Type B pancreatic cell (in vitro differentiated cells): ENCODE measurements around the gene PKDCC. TPM values are rescaled to one million over a fixed set of nuclear protein-coding genes. Genes with fewer than 3 reads are reported as not detected.

Experiments
- DNase-seq: peaks from one replicate; pipeline ENCODE4 v3.0.0; 2021; ENCODE audit warnings: mixed read lengths; ENCODE audit not compliant: unreplicated experiment; ENCODE audit errors: extremely low spot score
- H3K27ac Mint-ChIP-seq: 2 replicates; pipeline ENCODE4 v1.8.0; 2021; ENCODE audit warnings: mild to moderate bottlenecking, mixed read lengths
- H3K27me3 Mint-ChIP-seq: 2 replicates; pipeline ENCODE4 v1.8.0; 2021; ENCODE audit warnings: mixed read lengths
- H3K36me3 Mint-ChIP-seq: 2 replicates; pipeline ENCODE4 v1.8.0; 2021; ENCODE audit warnings: mixed read lengths
- H3K4me1 Mint-ChIP-seq: one replicate; pipeline ENCODE4 v1.8.0; 2021; ENCODE audit warnings: mixed read lengths; ENCODE audit not compliant: unreplicated experiment
- H3K4me3 Mint-ChIP-seq: 2 replicates; pipeline ENCODE4 v1.8.0; 2021; ENCODE audit warnings: mild to moderate bottlenecking, mixed read lengths
- H3K9me3 Mint-ChIP-seq: 2 replicates; pipeline ENCODE4 v1.8.0; 2021; ENCODE audit warnings: mixed read lengths
- CTCF ChIP-seq: fragments of 200-600 bp; sonication (generic); conservative IDR thresholded peaks from 2 replicates; pipeline ENCODE4 v1.5.0; 2021; ENCODE audit warnings: antibody characterized with exemption, mild to moderate bottlenecking
- total RNA-seq: library from RNA; stranded (reverse); gene quantifications from 2 replicates; pipeline ENCODE4 v1.2.1, GENCODE V29; 2021; ENCODE audit warnings: low replicate concordance

Gene PKDCC
- total RNA-seq, 1 donor from 2014 or later: 158 TPM

DNA sequence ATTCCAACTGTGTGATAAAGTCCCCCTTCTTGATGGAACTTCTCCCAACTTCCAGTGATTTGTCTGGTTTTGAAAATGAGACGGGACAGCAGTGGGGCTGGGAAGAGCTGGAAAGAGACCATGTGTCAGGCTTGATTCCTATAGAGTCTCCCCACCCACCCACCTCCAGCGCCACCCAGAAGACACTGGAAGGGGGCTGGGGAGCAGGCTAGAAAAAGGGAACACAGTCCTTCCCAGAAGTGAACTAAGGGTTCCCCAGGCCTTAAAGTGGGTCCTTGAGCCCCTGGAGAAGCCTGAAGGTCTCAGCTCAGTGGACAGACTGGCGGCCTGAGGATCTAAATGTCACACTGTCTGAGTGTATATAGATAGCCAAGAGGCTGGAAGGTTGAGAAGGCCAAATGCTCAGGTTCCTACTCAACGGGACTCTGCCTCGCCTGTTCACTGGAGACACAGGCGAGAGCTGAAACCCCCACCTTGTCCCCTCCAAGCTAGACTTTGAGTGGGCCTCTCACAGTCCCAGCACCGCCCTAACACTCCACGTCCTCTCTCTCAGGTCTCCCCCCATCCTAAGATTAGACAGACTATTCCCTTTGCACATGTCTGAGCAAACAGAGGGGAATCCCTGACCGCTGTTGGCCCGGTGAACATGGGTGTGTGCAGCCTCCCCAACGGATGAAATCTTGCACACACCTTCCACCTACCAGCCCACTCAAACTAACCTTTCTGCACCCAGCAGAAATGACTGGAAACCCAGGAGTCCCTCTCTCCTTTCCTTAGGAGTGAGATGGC lies 1.6 kb downstream of the PKDCC start:
- no peak for TF ChIP-seq CTCF
- peaks cover 8% of the 10 kb centered on the region for H3K36me3 Mint-ChIP-seq
- peak overlapping the region; percentile 92 for H3K4me3 Mint-ChIP-seq
- H3K4me1 Mint-ChIP-seq: peaks cover 59% of the 10 kb centered on the region
- no peak for DNase-seq
- H3K27me3 Mint-ChIP-seq: peaks cover 42% of the 10 kb centered on the region
- H3K27ac Mint-ChIP-seq: peak overlapping the region; percentile 59
- H3K9me3 Mint-ChIP-seq: no peaks in the 10 kb centered on the region

GRCh38 chr2:42050010-42050702 lies 2.3 kb downstream of the PKDCC start:
- Mint-ChIP-seq H3K27me3 (peaks cover 35% of the 10 kb centered on the region), H3K9me3 (no peaks in the 10 kb centered on the region), H3K27ac (peak overlapping the region; percentile 35), H3K36me3 (peaks cover 8% of the 10 kb centered on the region), H3K4me1 (peaks cover 52% of the 10 kb centered on the region), H3K4me3 (peak overlapping the region; percentile 92)
- no peak for DNase-seq
- TF ChIP-seq CTCF: no peak

GRCh38 chr2:42050703-42051542 lies 3.1 kb downstream of the PKDCC start:
- Mint-ChIP-seq H3K9me3 (no peaks in the 10 kb centered on the region), H3K4me3 (peak overlapping the region; percentile 92), H3K27me3 (peaks cover 27% of the 10 kb centered on the region), H3K36me3 (peaks cover 9% of the 10 kb centered on the region), H3K4me1 (peaks cover 44% of the 10 kb centered on the region), H3K27ac (peak overlapping the region; percentile 82)
- TF ChIP-seq CTCF: no peak
- no peak for DNase-seq

DNA sequence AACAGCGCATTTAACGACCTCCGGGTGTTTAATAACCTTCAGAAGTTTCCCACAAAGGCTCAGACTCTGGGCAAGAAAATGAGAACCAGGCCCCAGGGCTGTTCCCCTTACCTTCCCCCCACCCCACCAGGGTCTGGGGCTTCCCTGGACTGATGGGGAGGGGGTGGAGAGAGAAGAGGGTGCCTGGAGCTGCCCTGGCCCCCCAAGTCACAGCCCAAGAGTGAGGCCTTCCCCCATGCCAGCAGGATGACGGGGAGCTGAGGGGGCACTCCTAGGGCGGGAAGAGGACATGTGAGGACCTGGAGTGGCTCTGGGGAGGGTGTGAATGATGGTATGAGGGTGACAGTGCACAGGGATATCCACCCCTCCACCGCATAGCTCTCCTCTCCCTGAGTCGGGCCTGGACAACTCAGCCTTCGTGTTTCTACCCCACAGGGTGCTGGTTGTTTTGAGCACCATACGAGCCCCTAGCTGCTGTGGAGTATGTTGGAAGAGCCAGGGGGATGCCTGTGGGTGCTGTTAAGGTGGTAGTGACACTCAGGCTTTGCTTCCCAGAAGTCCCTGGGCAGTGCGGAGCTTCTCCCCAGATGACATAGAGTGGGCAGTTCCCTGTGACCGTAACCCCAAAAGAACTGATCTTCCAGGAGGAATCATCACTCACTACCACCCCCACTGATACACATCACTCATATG lies 3.9 kb downstream of the PKDCC start:
- no peak for DNase-seq
- peaks cover 22% of the 10 kb centered on the region for H3K27me3 Mint-ChIP-seq
- H3K9me3 Mint-ChIP-seq: no peaks in the 10 kb centered on the region
- H3K4me3 Mint-ChIP-seq: peak overlapping the region; percentile 92
- peaks cover 39% of the 10 kb centered on the region for H3K4me1 Mint-ChIP-seq
- H3K36me3 Mint-ChIP-seq: peaks cover 11% of the 10 kb centered on the region
- peak overlapping the region; percentile 82 for H3K27ac Mint-ChIP-seq
- TF ChIP-seq CTCF: no peak
